ENCODE measurements around the gene KCNN1.
A peak's percentile ranks its signal among the peaks of the same experiment; 100 is the strongest.

KCNN1 gene

DNA sequence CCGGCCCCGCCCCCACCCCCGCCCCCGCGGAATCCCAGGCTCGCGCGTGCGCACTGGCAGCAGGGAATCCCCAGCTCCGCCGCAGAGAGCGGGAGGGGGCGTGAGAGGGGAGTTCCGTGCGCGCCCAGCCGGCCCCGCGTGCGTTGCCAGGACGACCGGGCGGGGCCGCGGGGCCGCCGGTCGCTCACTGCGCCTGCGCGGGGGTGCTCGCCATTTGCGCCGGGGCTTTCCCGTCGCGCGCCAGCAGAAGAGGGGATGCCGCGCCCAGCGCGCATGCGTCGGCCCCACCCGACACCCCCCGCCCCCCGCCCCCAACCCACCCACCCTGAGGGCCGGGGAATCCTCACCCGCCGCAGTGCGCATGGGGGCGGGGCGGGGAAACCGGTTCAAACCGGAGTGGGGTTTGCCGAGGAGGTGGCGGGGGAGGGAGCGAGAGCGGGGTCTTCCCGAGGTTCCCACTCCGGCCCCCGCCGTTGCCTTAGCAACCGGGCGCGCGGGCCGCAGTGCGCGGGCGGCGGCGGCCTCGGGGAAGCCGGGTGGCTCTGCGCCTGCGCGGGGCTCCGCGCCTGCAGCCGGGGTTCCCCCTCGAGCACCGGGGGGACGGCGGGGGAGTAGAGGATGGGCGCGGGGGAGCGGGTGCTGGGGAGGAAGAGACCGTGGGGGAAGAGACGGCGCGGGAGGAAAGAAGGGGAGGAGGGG is 18.9 kb upstream of the KCNN1 start:
- peak; percentile 83 to 91 for DNase-seq (ENCODE audit: low read depth in 2 of 2)

DNA sequence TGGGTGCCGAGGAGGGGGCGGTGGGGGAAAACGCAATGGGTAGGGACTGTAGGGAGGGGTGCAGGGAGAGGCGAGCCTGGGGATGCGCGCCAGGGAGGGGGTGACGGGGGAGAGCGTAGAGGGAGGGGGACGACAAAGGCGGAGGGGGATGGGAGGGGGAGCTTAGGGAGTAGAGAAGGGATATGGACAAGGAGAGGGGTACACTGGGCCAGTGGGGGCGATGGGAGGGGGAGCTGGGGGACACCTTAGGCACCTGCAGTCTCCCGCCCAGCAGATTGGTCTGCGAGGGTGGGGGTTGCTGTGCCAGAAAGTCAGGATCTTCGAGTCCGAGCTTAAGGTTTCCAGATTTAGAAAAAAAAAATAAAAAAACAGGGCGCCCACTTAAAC is 18.4 kb upstream of the KCNN1 start:
- DNase-seq (ENCODE audit: low read depth in 2 of 2), result no peak

DNA sequence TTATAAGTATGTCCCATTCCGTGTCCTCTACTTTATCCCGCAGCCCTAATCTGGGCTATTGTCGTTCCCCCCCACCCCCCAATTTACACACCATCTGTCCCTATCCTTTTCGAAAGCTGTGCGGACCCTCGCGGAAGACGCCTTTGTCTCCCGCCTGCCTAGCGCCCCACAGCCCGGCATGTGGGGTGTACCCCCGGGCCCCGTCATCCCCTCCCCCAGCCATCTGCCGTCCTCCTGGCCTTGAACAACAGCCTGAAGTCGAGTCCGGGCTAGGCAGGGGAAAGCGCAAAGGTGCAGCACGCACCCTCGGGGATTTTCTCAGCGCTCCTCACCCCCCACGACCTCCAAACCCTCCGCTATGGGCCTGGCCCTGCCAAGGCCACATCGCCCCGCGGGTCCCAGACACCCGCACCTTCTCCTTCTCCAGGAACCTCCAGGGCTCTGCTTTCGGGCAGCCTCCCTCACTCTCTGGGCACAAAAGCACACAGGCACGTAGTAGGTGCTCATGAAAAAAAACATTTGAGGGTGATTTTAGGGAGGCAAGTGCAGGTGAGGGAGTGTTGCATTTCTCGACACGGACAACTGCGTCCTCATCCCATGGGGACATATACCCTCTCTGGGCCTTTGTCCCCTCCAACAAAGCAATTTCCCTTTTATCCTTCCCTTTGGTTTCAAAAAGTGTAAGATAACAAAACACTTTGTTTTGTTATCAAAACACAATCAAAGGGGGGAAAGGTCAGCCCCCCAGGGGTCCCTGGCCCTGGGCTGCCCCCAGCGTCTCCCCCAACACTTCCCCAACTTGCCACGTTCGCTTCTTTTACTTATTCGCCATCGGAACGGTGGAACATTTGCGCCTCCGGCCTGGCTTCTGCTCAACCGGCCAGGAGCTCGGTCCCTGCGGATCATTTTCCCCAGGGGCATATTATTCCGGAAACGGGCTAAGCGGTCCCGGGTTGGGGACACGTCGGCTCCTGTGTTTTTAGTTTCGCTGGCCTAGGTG is 17.7 kb upstream of the KCNN1 start:
- DNase-seq (ENCODE audit: low read depth in 2 of 2), result no peak

DNA sequence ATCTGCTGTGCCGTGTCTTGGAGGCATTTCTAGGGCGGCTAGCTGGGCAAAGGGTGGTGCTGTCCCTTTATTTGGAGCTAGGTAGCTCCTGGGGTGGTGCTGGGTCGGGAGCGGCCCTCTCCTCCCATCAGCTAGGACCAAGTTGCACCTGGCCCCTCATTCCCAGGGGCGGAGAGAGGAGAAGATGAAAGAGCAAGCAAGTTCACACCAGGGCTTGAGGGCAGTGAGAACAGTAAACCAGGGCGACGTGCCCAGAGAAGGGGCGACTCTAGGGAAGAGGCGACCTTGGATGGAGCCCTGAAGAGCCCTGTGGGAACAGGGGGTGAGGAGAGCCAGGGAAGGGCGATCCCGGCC is 17.0 kb upstream of the KCNN1 start:
- no peak for DNase-seq (ENCODE audit: low read depth in 2 of 2)

DNA sequence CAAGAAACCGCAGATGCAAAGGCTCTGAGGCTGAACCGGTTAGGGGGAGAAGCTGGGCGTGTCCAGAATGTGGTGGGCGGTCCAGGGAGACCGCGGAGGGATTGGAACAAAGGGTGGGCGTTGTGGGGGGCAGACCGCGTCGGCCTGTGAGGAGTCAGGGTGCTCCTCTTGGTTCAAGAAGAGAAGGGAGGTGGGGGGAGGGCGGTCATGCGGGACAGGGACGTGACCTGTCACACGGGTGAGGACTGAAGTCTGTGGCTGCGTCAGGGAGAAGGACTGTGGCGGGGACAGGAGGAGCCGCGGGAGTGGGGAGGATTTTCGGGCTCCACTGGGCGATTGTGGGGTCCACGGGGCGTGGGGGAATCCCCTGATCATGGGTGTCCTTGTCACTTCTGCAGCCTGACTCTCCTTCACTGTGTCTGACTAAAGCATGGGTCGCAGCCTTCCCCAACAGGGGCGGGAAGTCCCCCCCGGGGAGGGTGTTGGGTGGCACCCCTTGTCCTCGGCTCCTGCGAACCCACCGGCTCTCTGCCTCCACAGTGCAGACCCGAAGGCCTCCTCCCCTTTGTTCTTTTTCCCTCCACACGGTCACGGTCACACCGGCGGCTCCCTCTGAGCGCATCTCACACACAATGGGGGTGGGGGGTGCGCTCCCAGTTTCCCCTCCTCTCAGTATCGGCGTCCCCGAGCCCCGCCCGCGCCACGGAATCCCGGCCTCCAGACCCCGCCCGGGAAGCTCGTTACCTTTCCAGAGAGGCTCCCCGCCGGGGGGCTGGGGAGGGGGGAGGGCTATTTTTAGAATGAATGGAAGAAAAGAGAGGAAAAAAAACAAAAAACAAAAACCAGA is 16.4 kb upstream of the KCNN1 start:
- peak; percentile 19 to 31 for DNase-seq (ENCODE audit: low read depth in 2 of 2)

DNA sequence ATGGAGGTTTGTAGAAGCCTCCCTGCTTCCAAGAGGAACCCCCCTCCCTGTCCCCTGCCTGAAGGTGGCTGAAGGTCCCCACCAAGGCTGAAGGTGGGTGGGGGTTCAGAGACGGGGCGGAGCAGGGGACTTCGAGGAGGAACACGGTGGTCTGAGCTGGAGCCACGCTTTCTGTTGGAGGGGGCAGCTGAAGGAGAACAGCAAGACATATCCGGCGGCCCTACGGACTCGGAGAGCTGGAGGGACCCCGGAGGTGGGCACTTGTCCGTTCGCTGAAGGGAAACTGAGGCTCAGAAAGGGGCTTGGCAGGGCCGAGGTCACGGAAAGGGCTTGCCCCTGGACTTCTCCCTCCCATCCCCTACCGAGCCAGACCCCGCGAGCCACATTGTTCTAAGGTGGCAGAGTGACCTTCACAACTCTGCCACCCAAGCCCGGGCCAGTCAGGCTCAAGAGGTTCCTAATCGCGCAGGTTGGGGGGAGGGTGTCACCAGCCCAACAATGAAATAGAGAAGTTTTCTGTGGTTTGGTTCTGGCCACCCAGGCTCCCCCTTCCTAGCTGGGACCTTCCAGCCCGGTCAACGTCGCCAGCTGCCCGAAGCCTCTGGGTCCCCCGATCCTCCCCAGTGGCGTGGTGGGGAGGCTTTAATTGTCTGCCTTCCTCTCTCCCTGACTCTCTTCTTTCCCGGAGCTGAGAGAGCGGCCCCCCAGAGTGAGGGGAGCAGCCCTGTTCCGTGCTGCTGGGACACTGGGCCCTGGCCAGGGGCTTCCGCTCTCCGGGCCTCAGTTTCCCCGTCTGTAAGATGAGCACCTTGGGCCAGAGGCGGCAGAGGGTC is 15.5 kb upstream of the KCNN1 start:
- DNase-seq (ENCODE audit: low read depth in 2 of 2), result no peak

DNA sequence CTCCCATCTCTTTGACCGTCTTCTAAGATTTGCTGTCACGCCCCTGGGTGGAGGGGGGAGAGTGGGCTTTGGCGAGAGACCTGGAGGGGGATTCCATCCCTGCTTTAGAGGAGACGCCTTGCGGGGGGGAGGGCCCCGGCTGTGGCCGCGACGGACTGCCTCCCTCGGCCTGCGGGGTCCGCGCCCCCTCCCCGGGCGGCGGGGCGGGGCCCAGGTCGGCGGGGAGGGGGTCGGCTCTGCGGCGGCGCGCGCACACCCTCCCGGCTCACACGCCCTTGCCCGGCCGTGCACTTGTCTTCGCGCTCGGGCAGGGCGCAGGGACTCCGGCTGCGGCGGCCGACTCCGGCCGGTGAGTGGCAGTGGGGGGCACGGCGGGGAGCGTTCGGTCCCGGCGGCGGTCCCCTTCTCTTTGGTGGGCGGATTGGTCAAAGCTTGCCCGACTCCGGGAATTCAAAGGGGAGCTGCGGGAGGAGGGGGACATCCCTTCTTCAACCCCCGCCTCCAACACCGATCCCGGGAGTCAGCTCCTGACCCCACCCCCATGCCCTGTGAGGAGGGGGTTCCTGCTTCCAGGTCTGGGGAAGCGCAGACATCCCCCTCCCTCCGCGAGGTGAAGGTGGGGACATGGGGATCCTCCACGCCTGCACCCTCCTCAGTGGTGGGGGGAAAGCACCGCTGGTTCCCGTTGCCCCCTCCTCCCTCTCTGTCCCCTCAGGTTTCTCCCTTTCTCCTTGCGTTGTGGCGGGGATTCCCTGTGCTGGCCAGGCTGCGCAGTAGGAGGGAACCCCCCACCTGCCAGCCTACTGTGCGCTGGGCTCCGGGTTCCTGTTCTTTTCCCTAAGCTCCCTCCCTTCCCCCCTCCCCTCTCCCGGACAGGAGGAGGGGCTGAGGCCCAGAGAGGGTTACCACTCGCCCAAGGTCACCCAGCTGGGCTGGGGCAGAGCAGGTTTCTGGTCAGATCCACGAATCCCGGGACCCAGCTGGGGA is 14.6 kb upstream of the KCNN1 start:
- DNase-seq (ENCODE audit: low read depth in 2 of 2), result no peak

DNA sequence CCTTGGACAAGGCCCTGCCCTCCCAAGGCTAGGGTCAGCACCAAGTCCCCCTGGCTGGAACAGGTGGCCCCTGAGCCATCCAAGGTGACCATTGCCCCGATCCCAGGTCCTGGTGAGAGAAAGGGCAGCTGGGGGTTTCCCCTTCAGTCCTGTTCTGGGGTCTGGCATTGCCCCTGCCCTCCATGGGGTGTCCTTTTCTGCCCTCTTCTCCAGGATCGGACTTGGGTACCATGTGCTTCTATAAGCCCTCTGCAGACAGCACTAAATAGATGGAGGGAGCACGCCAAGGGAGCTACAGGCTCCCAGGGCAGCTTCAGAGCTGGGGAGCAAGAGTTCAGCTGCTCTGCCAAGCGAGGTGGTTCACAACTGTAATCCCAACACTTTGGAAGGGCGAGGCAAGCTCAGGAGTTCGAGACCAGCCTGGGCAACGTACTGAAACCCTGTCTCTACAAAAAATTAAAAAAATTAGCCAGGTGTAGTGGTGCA is 13.5 kb upstream of the KCNN1 start:
- no peak for DNase-seq (ENCODE audit: low read depth in 2 of 2)

DNA sequence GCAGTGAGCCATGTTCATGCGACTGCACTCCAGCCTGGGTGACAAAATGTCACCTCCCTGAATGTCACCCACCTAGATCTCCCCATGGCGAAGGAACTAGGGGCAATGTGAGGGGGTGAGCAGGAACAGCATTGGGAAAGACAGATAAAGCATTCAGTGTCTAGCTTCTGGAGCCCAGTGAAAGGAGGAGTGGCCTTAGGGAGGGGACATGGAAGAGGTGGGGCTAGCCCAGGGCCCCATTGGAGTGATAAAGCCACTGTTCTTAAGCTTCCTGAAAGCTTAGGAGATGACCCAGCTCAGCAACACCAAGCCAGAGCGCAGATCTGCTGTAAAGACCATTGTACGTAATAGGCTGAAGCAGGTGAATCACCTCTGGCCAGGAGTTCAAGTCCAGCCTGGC is 13.0 kb upstream of the KCNN1 start:
- DNase-seq (ENCODE audit: low read depth in 2 of 2), result no peak

DNA sequence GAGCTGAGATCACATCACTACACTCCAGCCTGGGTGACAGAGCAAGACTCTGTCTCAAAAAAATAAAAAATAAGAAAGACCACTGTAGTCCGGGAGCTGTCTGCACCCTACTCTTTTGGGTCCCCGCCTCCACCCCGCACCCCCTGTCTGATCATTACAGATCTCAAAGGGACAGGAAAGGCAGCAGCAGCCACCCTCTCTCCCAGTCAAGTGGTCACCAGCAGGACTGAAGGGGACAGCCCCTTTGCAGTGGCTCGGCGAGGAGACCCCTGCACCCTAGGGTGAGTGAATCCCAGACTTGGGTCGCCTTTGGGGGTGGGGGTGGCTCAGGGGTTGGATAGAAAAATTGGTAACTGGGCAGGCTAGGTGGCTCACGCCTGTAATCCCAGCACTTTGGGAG is 12.5 kb upstream of the KCNN1 start:
- no peak for DNase-seq (ENCODE audit: low read depth in 2 of 2)

DNA sequence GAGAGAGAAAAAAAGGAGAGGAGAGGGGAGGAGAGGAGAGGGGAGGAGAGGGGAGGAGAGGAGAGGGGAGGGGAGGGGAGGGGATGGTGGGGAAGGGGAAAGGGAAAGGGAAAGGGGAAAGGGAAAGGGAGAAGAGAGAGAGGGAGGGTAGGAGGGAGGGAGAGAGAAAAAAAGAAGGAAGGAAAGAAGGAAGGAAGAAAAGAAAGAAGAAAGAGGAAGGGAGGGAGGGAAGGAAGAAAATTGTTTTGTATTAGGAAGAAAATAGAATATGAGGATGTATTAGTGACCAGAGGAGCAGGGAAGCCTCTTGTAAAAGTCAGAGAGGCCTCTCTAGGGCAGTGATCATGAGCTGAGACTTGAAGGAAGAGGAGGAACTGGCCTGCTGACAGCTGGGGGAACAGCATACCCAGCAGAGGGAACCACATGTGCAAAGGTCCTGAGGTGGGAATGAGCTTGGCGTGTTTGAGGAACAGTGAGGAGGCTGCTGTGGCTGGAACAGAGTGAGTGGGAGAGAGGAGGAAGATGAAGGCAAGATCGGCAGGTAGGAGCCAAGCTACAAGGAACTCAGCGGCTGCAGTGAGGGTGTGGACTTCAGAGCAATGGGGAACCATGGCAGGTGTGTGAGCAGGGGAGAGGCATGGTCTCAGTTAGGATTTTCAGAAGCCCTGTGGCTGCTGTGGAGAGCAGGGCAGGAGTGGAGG is 9.6 kb upstream of the KCNN1 start:
- no peak for DNase-seq (ENCODE audit: low read depth in 2 of 2)

DNA sequence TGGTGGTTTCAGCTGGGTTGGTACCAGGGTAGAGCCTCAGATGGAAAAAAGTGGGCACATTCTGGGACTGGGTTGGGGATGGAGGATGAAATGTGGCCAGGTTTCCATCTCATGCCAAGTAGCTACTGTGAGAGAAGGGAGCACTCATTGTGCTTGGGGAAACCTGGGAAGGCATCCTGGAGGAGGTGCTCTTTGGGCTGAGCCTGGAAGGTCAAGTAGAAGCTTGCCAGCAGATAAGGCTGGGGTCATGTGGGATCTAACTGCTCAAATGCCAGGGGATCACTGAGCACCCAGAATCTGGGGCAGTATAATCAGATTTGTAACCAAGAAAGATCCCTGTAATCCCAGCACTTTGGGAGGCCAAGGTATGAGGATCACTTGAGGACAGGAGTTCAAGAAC is 9.0 kb upstream of the KCNN1 start:
- no peak for DNase-seq (ENCODE audit: low read depth in 2 of 2)

DNA sequence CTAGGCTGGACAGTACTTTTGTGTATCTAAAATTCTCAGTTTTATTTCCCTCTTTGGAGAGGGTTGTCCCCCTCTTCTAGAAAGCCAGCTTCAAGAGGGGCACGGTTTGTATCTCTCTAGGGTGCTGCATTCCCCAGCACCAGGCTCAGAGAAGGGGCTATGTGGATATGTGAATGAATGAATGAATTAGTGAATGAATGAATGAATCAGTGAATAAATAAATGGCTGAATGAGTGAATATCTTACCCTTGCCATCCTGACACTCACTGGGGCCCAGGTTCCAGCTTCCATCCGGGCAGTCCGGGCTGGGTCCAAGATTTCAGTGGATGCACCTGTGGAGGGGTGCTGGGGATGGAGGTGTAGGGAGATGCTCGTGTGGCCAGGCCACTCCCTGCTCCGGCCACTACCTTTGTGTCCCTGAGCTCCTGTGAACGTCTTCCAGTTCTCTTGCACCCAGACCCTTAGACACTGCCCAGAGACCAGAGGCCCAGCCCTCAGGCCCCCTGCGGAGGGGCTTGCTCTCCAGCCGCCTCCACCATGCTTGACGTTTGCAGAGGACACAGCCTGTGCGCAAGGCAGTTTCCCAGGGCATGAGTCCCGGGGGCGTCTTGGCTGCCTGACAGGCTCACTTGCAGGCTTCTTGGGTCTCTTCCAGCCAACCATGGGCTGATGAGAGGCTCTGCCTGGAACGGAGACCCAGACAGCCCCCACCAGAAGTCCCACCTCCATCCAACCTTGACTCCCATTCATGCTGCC is 2.8 kb upstream of the KCNN1 start:
- DNase-seq (ENCODE audit: low read depth in 2 of 2), result no peak

DNA sequence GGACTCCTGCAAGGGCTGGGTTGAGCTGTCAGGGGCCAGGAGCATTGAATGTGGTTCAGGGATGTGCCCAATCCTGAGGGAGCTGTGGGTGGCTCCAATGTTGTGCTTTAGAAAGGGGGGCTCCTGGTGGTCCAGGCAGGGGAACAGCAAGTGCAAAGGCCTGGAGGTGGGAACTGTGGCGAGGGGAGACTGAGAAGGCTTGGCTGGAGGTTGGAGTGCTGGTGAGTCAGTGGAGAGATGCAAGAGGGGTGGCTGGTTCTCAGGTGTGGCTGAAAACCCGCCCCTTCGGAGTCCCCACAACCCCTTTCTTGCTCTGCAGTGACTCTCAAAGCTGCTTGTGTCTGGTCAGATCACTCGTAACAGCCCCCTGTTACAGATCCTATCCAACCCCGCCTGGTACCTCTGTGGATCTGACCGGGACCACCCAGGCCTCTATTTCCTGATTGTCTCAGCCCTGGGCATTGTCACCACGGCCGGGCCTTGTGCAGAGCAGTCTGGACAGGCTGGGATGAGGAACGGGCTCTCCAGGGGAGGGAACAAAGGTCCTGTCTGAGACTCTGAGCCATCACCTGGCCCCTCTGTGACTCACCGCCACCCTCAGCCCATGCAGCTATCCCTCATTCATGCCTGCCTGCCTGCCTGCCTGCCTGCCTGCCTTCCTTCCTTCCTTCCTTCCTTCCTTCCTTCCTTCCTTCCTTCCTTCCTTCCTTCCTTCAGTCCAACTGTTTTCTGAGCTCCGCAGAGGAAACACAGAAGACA is 1.4 kb upstream of the KCNN1 start:
- no peak for DNase-seq (ENCODE audit: low read depth in 2 of 2)

DNA sequence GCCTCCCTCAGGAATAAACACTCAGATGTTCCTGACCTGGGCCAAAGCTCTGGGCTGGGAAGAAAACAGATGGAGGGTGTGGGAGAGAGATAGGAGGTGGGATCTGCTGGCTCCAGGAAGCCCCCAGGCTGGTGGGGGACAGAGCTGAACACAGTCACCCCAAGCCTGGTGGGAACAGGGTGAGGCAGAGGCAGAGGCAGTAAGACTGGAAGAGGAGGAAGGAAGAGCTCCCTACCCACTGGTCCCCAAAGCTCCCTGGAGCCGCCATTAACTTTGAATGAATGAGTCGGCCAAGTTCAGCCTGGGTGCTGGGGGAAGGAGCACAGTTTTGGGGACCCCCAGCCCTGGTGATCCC is 801 bp upstream of the KCNN1 start:
- DNase-seq (ENCODE audit: low read depth in 2 of 2), result no peak

DNA sequence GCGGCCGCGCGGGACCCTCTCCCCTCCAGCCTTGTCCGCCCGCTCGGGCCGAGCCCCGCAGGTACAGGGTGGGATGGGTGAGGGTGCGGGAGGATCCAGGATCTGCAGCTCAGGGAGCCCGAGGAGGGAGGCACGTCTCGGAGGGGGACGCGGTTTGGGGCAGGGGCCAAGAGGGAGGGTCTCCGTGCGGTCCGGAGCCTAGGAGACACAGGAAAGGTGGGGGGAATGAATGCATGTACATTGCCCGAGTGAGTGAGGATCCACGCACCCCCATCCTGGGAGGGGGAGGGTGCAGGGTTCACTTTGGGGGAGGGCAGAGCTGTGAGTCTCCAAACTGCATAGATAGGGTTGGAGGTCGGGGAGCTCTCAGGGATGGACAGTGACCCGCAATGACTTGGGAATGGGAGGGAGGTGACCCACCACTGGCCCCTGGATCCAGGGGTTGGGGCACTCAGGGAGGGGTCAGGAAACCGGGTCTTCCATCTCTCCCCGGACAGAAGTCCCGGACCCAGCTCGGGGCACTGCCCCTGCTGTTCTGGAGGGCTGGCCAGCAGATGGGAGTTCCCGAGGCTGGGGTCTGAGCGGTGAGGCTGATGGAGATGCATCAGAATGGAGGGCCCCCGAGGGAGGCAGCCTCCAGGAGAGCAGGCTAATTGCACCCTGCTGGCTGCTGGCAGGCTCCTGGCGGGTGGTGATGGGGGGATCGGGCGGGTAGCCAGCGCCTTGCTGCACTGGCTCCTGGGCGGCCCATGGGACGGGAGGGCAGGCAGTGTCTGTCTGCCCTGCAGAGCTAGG is 547 bp downstream of the KCNN1 start:
- DNase-seq (ENCODE audit: low read depth in 2 of 2), result no peak

DNA sequence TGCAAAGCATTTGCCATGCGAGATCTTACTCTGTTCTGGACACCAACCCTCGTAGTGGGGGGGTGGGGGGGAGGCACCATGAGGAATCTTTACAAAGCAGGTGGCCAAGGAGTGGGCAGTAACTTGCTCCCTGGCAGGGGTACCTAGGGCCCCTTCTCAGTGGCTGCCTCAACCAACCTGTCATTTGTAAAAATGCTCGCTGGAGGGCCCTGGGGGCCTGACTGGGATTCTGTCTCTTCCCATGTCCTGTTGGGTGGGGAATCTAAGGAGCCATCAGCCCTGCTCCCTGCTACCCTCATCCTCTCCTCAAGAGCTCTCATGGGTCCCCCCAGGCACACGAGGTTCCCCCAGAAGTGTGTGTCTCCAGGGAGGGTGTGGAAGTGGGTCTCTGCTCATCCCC is 1.5 kb downstream of the KCNN1 start:
- DNase-seq (ENCODE audit: low read depth in 2 of 2), result no peak
